Measurements from ENCODE around the gene GIPC2.

DNA sequence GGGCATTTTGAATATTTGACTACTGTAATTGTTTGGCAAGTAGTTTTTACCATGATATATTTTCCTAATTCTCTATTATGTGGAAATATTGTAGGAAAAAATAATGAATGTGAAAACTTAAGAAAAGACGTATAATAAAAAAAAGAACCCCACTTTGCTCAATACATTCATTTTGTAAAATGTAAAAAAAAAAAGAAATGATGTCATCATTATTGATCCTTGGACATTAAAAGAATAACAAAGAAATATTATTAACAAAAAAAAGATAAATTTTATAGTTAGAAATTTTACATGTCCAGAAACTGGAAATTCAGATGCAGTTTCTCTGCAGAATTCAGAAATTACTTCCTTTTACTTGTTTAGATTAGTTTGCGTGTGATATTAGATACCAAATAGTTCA lies 5.2 kb downstream of the GIPC2 start:
- TF ChIP-seq, protein P1, sequence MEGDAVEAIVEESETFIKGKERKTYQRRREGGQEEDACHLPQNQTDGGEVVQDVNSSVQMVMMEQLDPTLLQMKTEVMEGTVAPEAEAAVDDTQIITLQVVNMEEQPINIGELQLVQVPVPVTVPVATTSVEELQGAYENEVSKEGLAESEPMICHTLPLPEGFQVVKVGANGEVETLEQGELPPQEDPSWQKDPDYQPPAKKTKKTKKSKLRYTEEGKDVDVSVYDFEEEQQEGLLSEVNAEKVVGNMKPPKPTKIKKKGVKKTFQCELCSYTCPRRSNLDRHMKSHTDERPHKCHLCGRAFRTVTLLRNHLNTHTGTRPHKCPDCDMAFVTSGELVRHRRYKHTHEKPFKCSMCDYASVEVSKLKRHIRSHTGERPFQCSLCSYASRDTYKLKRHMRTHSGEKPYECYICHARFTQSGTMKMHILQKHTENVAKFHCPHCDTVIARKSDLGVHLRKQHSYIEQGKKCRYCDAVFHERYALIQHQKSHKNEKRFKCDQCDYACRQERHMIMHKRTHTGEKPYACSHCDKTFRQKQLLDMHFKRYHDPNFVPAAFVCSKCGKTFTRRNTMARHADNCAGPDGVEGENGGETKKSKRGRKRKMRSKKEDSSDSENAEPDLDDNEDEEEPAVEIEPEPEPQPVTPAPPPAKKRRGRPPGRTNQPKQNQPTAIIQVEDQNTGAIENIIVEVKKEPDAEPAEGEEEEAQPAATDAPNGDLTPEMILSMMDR (conservative IDR thresholded peaks at IDR 0.05 in 1 of 2, IDR thresholded peaks at IDR 0.05 in 1 of 2; ENCODE audit: low read depth in 1 of 2, low read length in 2 of 2), result no peak
- TF ChIP-seq EZH2 (IDR thresholded peaks at IDR 0.05; ENCODE audit: low read length, missing control alignments), result no peak

All from fibroblast of lung (primary cell).